ENCODE results near the gene TPCN2. TPM values are rescaled to one million over a fixed set of nuclear protein-coding genes. Genes with fewer than 3 reads are reported as not detected.

The TPCN2 gene
- total RNA-seq, 1 donor from 2014 or later = 9.5 TPM

- Mint-ChIP-seq H3K4me1 (ENCODE audit: low read depth, unreplicated experiment) (peaks cover 22% of the 10 kb centered on the region), H3K27ac (ENCODE audit: unreplicated experiment) (peak overlapping the region; percentile 71), H3K4me3 (ENCODE audit: unreplicated experiment) (no peak overlapping the region), H3K9me3 (ENCODE audit: unreplicated experiment) (no peaks in the 10 kb centered on the region), H3K36me3 (ENCODE audit: low read depth, unreplicated experiment) (no peaks in the 10 kb centered on the region), H3K27me3 (ENCODE audit: low read depth, unreplicated experiment) (no peaks in the 10 kb centered on the region)
- H3K27me3 ChIP-seq (ENCODE audit: insufficient read depth, low read length) = no peaks in the 10 kb centered on the region
- H3K4me2 ChIP-seq (ENCODE audit: low read length) = peak overlapping the region; percentile 43
- no peak overlapping the region for H3K4me3 ChIP-seq (ENCODE audit: insufficient read depth, low read depth, low read length)
- H3K9ac ChIP-seq (ENCODE audit: low read length) = peak overlapping the region; percentile 44
- no peaks in the 10 kb centered on the region for H4K20me1 ChIP-seq (ENCODE audit: insufficient read depth, low read length)
- H3K79me2 ChIP-seq (ENCODE audit: insufficient read depth, low read length) = peaks cover 5% of the 10 kb centered on the region
- DNase-seq (ENCODE audit: low read depth) (peak; percentile 58), FAIRE-seq (no peak)
- H3K36me3 ChIP-seq (ENCODE audit: insufficient read depth, low read length) = no peaks in the 10 kb centered on the region
- no peaks in the 10 kb centered on the region for H3K9me3 ChIP-seq (ENCODE audit: insufficient read depth, low read depth, low read length)
- TF ChIP-seq EZH2 (IDR thresholded peaks at IDR 0.05; ENCODE audit: insufficient read depth, low read length) (no peak), CTCF (IDR thresholded peaks at IDR 0.05; ENCODE audit: insufficient read depth, low read depth, low read length) (peak; percentile 65)
- H3K27ac ChIP-seq (ENCODE audit: low read depth, low read length) = no peak overlapping the region
- H3K4me1 ChIP-seq (ENCODE audit: insufficient read depth, low read length) = peaks cover 36% of the 10 kb centered on the region
- H2AFZ ChIP-seq (ENCODE audit: low read depth, low read length) = peak overlapping the region; percentile 72
These were observed 4.4 kb upstream of the TPCN2 start for GRCh38 chr11:69044111-69045013.

- FAIRE-seq = no peak
- H3K9me3 Mint-ChIP-seq (ENCODE audit: unreplicated experiment) = no peaks in the 10 kb centered on the region
These were observed 570 bp upstream of the TPCN2 start for GRCh38 chr11:69048031-69048693.

More at GRCh38 chr11:69048031-69048693, 570 bp upstream of the TPCN2 start:
- no peaks in the 10 kb centered on the region for H3K27me3 ChIP-seq (ENCODE audit: insufficient read depth, low read length)
- peak overlapping the region; percentile 93 for H3K9ac ChIP-seq (ENCODE audit: low read length)
- DNase-seq (ENCODE audit: low read depth) = no peak
- Mint-ChIP-seq H3K27me3 (ENCODE audit: low read depth, unreplicated experiment) (no peaks in the 10 kb centered on the region), H3K36me3 (ENCODE audit: low read depth, unreplicated experiment) (no peaks in the 10 kb centered on the region), H3K27ac (ENCODE audit: unreplicated experiment) (peak overlapping the region; percentile 58), H3K4me1 (ENCODE audit: low read depth, unreplicated experiment) (peaks cover 9% of the 10 kb centered on the region), H3K4me3 (ENCODE audit: unreplicated experiment) (peak overlapping the region; percentile 80)
- peak overlapping the region; percentile 97 for H3K4me2 ChIP-seq (ENCODE audit: low read length)
- H3K4me1 ChIP-seq (ENCODE audit: insufficient read depth, low read length) = peaks cover 26% of the 10 kb centered on the region
- peak overlapping the region; percentile 72 for H3K4me3 ChIP-seq (ENCODE audit: insufficient read depth, low read depth, low read length)
- peaks cover 27% of the 10 kb centered on the region for H4K20me1 ChIP-seq (ENCODE audit: insufficient read depth, low read length)
- H3K27ac ChIP-seq (ENCODE audit: low read depth, low read length) = peak overlapping the region; percentile 72
- H3K9me3 ChIP-seq (ENCODE audit: insufficient read depth, low read depth, low read length) = no peaks in the 10 kb centered on the region
- no peak for TF ChIP-seq EZH2 (IDR thresholded peaks at IDR 0.05; ENCODE audit: insufficient read depth, low read length)
- TF ChIP-seq CTCF (IDR thresholded peaks at IDR 0.05; ENCODE audit: insufficient read depth, low read depth, low read length) = no peak
- peak overlapping the region; percentile 68 for H2AFZ ChIP-seq (ENCODE audit: low read depth, low read length)
- H3K79me2 ChIP-seq (ENCODE audit: insufficient read depth, low read length) = peaks cover 41% of the 10 kb centered on the region
- H3K36me3 ChIP-seq (ENCODE audit: insufficient read depth, low read length) = no peaks in the 10 kb centered on the region
